HepG2 (cell line): ENCODE results near the gene SPAG4. TPM values are rescaled to one million over a fixed set of nuclear protein-coding genes. Genes with fewer than 3 reads are reported as not detected.

ENCODE experiments used
- GTF2F1 ChIP-seq: fragments of 150-350 bp; IDR thresholded peaks from 2 replicates; pipeline ENCODE4 v1.6.1; 2014; ENCODE audit warnings: low read length
- HNRNPUL1 ChIP-seq: fragments of 200-400 bp; formaldehyde crosslinking; IDR thresholded peaks from 2 replicates; pipeline ENCODE4 v1.6.1; 2017; ENCODE audit warnings: low read depth, mild to moderate bottlenecking, low read length, moderate library complexity
- NCOA1 ChIP-seq: sonication (generic); formaldehyde crosslinking; IDR thresholded peaks from 2 replicates; pipeline ENCODE4 v1.9.0; 2021; ENCODE audit warnings: missing genetic modification reagents
- REXO4 ChIP-seq: sonication (generic); formaldehyde crosslinking; IDR thresholded peaks from 2 replicates; pipeline ENCODE4 v1.8.0; 2022; ENCODE audit warnings: missing genetic modification reagents, mild to moderate bottlenecking, borderline replicate concordance
- ZBTB1 ChIP-seq: sonication (generic); formaldehyde crosslinking; IDR thresholded peaks from 2 replicates; pipeline ENCODE4 v1.4.0; 2020; ENCODE audit warnings: missing genetic modification reagents, borderline replicate concordance
- ZNF720 ChIP-seq: sonication (generic); formaldehyde crosslinking; IDR thresholded peaks from 2 replicates; pipeline ENCODE4 v1.4.0; 2020; ENCODE audit warnings: missing genetic modification reagents
- ZNF761 ChIP-seq: sonication (generic); formaldehyde crosslinking; conservative IDR thresholded peaks from 2 replicates; pipeline ENCODE4 v1.4.0; 2020; ENCODE audit warnings: mild to moderate bottlenecking, missing genetic modification reagents
- polyA plus RNA-seq, 8 experiments: library from polyadenylated mRNA; depleted of rRNA in 3 of 8; stranded (reverse) in 7 of 8; unstranded in 1 of 8; fragments of >200 nt; fragmentation: Illumina TruSeq in 4 of 8; extraction: Trizol in 4 of 8; gene quantifications; 2 replicates each; pipeline versions ENCODE4 v1.2.1 to v1.2.3, GENCODE V29; 2011 to 2016; ENCODE audit warnings: low read depth in 4 of 8, missing spikeins in 1 of 8, mixed read lengths in 1 of 8; ENCODE audit not compliant: insufficient read depth in 1 of 8
- total RNA-seq, 5 experiments: library from RNA; depleted of rRNA; stranded (reverse); fragments of >200 nt; fragmentation: Illumina TruSeq; extraction: Trizol; gene quantifications; 2 replicates each; pipeline ENCODE4 v1.2.3, GENCODE V29; 2016; ENCODE audit warnings: low read depth in 1 of 5
- TF ChIP-seq, protein P1 (sequence below): sonication (generic); formaldehyde crosslinking; IDR thresholded peaks from 2 replicates; pipeline ENCODE4 v1.5.1; 2020; ENCODE audit warnings: mild to moderate bottlenecking, missing genetic modification reagents, moderate library complexity
- TF ChIP-seq, protein P2 (sequence below): sonication (generic); formaldehyde crosslinking; IDR thresholded peaks from 2 replicates; pipeline ENCODE4 v1.5.1; 2020; ENCODE audit warnings: mild to moderate bottlenecking, missing genetic modification reagents
- TF ChIP-seq, protein P3 (sequence below): sonication (generic); formaldehyde crosslinking; IDR thresholded peaks from 2 replicates; pipeline ENCODE4 v1.4.0; 2020; ENCODE audit warnings: missing genetic modification reagents
- TF ChIP-seq, protein P4 (sequence below): sonication (generic); formaldehyde crosslinking; conservative IDR thresholded peaks from 2 replicates; pipeline ENCODE4 v1.8.0; 2022; ENCODE audit warnings: missing genetic modification reagents
- TF ChIP-seq, protein P5 (sequence below): fragments of 450-650 bp; IDR thresholded peaks from 2 replicates; pipeline ENCODE4 v1.6.1; 2017
- TF ChIP-seq, protein P6 (sequence below): sonication (generic); formaldehyde crosslinking; IDR thresholded peaks from 2 replicates; pipeline ENCODE4; 2020; ENCODE audit warnings: missing genetic modification reagents, mild to moderate bottlenecking, borderline replicate concordance

The SPAG4 gene
- total and polyA plus RNA-seq, 2 of the 13 experiments (the other 11 are each of a cell fraction or from before 2014, with no cell fraction given): 5.8 to 137 TPM

DNA sequence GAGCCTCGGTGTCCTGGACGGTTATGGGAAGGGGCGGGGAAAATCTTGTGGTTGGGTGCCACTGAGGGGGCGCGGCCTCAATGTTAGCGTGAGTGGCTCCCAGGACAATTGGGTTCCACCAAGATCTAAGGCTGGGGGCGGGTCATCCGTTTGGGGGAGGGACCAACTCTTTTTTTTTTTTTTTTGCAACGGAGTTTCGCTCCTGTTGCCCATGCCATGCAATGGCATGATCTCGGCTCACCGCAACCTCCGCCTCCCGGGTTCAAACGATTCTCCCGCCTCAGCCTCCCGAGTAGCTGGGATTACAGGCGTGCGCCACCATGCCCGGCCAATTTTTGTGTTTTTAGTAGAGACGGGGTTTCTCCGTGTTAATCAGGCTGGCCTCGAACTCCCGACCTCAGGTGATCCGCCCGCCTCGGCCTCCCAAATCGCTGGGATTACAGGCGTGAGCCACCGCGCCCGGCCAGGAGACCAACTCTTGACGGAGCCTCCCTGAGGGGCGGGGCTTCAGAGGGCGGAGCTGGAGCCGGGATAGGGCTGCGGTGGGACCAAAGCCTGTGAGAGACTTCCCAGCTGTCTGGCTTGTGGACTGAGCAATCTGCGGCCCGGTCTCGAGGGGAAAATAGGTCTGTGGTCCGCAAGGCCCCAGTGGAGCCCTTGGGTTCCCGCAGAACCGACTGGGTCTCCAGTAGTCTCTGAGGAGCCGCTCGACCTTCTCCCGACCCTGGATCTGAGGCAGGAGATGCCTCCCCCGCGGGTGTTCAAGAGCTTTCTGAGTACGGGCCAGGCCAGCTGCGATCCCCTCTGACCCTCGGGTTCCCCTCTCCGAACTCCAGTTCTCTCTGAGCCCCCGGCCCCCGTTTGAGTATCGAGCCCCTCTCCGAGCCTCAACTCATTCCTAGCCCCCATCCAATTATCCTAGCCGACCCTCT is 1.1 kb downstream of the SPAG4 start (continued):
- TF ChIP-seq ZNF720 (CRISPR knock-in tag) (no peak), NCOA1 (CRISPR knock-in tag) (peak; percentile 85; the same call in 1 of the 2 replicates), GTF2F1 (no peak), ZNF761 (CRISPR knock-in tag) (peak; percentile 42; the same call in 1 of the 2 replicates), ZBTB1 (CRISPR knock-in tag) (no peak), HNRNPUL1 (no peak), REXO4 (no peak; the same call in 1 of the 2 replicates)
- TF ChIP-seq, protein P1, sequence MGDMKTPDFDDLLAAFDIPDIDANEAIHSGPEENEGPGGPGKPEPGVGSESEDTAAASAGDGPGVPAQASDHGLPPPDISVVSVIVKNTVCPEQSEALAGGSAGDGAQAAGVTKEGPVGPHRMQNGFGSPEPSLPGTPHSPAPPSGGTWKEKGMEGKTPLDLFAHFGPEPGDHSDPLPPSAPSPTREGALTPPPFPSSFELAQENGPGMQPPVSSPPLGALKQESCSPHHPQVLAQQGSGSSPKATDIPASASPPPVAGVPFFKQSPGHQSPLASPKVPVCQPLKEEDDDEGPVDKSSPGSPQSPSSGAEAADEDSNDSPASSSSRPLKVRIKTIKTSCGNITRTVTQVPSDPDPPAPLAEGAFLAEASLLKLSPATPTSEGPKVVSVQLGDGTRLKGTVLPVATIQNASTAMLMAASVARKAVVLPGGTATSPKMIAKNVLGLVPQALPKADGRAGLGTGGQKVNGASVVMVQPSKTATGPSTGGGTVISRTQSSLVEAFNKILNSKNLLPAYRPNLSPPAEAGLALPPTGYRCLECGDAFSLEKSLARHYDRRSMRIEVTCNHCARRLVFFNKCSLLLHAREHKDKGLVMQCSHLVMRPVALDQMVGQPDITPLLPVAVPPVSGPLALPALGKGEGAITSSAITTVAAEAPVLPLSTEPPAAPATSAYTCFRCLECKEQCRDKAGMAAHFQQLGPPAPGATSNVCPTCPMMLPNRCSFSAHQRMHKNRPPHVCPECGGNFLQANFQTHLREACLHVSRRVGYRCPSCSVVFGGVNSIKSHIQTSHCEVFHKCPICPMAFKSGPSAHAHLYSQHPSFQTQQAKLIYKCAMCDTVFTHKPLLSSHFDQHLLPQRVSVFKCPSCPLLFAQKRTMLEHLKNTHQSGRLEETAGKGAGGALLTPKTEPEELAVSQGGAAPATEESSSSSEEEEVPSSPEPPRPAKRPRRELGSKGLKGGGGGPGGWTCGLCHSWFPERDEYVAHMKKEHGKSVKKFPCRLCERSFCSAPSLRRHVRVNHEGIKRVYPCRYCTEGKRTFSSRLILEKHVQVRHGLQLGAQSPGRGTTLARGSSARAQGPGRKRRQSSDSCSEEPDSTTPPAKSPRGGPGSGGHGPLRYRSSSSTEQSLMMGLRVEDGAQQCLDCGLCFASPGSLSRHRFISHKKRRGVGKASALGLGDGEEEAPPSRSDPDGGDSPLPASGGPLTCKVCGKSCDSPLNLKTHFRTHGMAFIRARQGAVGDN (CRISPR knock-in tag): no peak; the same call in 1 of the 2 replicates
- TF ChIP-seq, protein P2, sequence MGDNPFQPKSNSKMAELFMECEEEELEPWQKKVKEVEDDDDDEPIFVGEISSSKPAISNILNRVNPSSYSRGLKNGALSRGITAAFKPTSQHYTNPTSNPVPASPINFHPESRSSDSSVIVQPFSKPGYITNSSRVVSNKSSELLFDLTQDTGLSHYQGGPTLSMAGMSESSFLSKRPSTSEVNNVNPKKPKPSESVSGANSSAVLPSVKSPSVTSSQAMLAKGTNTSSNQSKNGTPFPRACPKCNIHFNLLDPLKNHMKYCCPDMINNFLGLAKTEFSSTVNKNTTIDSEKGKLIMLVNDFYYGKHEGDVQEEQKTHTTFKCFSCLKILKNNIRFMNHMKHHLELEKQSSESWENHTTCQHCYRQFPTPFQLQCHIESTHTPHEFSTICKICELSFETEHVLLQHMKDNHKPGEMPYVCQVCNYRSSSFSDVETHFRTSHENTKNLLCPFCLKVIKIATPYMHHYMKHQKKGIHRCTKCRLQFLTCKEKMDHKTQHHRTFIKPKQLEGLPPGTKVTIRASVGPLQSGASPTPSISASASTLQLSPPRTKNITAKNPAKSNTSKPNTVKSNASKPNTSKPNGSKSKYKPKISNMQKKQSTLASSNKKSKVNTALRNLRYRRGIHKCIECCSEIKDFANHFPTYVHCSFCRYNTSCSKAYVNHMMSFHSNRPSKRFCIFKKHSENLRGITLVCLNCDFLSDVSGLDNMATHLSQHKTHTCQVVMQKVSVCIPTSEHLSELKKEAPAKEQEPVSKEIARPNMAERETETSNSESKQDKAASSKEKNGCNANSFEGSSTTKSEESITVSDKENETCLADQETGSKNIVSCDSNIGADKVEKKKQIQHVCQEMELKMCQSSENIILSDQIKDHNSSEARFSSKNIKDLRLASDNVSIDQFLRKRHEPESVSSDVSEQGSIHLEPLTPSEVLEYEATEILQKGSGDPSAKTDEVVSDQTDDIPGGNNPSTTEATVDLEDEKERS (CRISPR knock-in tag): peak; percentile 94
- TF ChIP-seq, protein P3, sequence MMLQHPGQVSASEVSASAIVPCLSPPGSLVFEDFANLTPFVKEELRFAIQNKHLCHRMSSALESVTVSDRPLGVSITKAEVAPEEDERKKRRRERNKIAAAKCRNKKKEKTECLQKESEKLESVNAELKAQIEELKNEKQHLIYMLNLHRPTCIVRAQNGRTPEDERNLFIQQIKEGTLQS (CRISPR knock-in tag): no peak
- TF ChIP-seq, protein P4, sequence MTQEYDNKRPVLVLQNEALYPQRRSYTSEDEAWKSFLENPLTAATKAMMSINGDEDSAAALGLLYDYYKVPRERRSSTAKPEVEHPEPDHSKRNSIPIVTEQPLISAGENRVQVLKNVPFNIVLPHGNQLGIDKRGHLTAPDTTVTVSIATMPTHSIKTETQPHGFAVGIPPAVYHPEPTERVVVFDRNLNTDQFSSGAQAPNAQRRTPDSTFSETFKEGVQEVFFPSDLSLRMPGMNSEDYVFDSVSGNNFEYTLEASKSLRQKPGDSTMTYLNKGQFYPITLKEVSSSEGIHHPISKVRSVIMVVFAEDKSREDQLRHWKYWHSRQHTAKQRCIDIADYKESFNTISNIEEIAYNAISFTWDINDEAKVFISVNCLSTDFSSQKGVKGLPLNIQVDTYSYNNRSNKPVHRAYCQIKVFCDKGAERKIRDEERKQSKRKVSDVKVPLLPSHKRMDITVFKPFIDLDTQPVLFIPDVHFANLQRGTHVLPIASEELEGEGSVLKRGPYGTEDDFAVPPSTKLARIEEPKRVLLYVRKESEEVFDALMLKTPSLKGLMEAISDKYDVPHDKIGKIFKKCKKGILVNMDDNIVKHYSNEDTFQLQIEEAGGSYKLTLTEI (CRISPR knock-in tag): no peak
- TF ChIP-seq, protein P5, sequence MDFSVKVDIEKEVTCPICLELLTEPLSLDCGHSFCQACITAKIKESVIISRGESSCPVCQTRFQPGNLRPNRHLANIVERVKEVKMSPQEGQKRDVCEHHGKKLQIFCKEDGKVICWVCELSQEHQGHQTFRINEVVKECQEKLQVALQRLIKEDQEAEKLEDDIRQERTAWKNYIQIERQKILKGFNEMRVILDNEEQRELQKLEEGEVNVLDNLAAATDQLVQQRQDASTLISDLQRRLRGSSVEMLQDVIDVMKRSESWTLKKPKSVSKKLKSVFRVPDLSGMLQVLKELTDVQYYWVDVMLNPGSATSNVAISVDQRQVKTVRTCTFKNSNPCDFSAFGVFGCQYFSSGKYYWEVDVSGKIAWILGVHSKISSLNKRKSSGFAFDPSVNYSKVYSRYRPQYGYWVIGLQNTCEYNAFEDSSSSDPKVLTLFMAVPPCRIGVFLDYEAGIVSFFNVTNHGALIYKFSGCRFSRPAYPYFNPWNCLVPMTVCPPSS: no peak
- TF ChIP-seq, protein P6, sequence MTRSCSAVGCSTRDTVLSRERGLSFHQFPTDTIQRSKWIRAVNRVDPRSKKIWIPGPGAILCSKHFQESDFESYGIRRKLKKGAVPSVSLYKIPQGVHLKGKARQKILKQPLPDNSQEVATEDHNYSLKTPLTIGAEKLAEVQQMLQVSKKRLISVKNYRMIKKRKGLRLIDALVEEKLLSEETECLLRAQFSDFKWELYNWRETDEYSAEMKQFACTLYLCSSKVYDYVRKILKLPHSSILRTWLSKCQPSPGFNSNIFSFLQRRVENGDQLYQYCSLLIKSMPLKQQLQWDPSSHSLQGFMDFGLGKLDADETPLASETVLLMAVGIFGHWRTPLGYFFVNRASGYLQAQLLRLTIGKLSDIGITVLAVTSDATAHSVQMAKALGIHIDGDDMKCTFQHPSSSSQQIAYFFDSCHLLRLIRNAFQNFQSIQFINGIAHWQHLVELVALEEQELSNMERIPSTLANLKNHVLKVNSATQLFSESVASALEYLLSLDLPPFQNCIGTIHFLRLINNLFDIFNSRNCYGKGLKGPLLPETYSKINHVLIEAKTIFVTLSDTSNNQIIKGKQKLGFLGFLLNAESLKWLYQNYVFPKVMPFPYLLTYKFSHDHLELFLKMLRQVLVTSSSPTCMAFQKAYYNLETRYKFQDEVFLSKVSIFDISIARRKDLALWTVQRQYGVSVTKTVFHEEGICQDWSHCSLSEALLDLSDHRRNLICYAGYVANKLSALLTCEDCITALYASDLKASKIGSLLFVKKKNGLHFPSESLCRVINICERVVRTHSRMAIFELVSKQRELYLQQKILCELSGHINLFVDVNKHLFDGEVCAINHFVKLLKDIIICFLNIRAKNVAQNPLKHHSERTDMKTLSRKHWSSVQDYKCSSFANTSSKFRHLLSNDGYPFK: 0 out of 2 replicates have a peak, but pooled peaks have one; percentile 27
